OCI-LY1 (cell line): ENCODE data around the gene ENDOU.

Experiments used
- CTCF ChIP-seq: fragments of 200-600 bp; sonication (generic), shearing (Covaris generic); IDR thresholded peaks from 2 replicates; pipeline ENCODE4 v1.5.1; 2017; ENCODE audit warnings: mild to moderate bottlenecking, antibody characterized with exemption, low read length, moderate library complexity, mixed read lengths
- EZH2 ChIP-seq: fragments of 200-600 bp; sonication (generic), shearing (Covaris generic); IDR thresholded peaks from 2 replicates; pipeline ENCODE4 v1.8.0; 2017; ENCODE audit warnings: borderline replicate concordance, mixed run types, mild to moderate bottlenecking, antibody characterized with exemption, low read length, moderate library complexity, mixed read lengths

GRCh38 chr12:47707905-47708543 lies 17.3 kb downstream of the ENDOU start:
- TF ChIP-seq CTCF (no peak), EZH2 (no peak)
